Hepatocyte (in vitro differentiated cells): ENCODE results near the gene FADS6.

Source experiments
- EZH2phosphoT487 ChIP-seq: fragments of 200-600 bp; sonication (generic); IDR thresholded peaks from one replicate; pipeline ENCODE4 v1.6.1; 2018; ENCODE audit warnings: antibody characterized with exemption, mild to moderate bottlenecking, low read depth, moderate library complexity; ENCODE audit not compliant: unreplicated experiment, severe bottlenecking
- TF ChIP-seq, protein P1 (sequence below): fragments of 200-600 bp; sonication (generic); IDR thresholded peaks from 2 replicates; pipeline ENCODE4 v1.5.1; 2016; ENCODE audit warnings: antibody characterized with exemption, mild to moderate bottlenecking; ENCODE audit not compliant: poor library complexity

DNA sequence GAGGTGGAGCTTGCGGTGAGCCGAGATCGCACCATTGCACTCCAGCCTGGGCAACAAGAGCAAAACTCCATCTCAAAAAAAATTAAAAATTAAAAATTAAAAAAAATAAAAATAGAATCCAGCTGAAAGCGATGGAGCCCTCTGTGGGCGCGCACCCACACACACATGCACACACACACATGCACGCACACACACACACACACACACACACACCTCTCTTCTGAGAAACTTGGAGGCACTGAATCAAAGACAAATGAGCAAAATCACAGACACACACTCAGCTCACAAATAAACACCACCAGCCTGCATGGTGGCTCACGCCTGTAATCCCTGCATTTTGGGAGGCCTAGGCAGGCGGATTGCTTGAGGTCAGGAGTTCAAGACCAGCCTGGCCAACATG is 9.6 kb upstream of the FADS6 start:
- TF ChIP-seq, protein P1, sequence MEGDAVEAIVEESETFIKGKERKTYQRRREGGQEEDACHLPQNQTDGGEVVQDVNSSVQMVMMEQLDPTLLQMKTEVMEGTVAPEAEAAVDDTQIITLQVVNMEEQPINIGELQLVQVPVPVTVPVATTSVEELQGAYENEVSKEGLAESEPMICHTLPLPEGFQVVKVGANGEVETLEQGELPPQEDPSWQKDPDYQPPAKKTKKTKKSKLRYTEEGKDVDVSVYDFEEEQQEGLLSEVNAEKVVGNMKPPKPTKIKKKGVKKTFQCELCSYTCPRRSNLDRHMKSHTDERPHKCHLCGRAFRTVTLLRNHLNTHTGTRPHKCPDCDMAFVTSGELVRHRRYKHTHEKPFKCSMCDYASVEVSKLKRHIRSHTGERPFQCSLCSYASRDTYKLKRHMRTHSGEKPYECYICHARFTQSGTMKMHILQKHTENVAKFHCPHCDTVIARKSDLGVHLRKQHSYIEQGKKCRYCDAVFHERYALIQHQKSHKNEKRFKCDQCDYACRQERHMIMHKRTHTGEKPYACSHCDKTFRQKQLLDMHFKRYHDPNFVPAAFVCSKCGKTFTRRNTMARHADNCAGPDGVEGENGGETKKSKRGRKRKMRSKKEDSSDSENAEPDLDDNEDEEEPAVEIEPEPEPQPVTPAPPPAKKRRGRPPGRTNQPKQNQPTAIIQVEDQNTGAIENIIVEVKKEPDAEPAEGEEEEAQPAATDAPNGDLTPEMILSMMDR: no peak
- TF ChIP-seq EZH2phosphoT487: no peak
